ENCODE measurements around the gene EMILIN1.
A peak's percentile ranks its signal among the peaks of the same experiment; 100 is the strongest.

EMILIN1 gene

GRCh38 chr2:27082773-27083409 is 4.5 kb downstream of the EMILIN1 start:
- Histone ChIP-seq H2BK12ac (ENCODE audit: low read length in 2 of 2) (no peak overlapping the region), H3K36me3 (ENCODE audit: control insufficient read depth in 1 of 2, insufficient read depth in 2 of 2, low read depth in 1 of 2, low read length in 2 of 2) (peaks cover 11 to 14% of the 10 kb centered on the region in 2 experiments), H2BK120ac (ENCODE audit: low read depth, low read length) (no peak overlapping the region), H4K91ac (ENCODE audit: low read length) (no peak overlapping the region), H2AK5ac (ENCODE audit: low read length, severe bottlenecking) (no peak overlapping the region), H3K27me3 (ENCODE audit: control insufficient read depth in 1 of 2, insufficient read depth in 1 of 2, low read length in 2 of 2) (no peaks in the 10 kb centered on the region), H3K79me1 (replicated peaks; ENCODE audit: low read length, poor library complexity, severe bottlenecking) (no peaks in the 10 kb centered on the region), H3K9ac (ENCODE audit: low read length) (no peak overlapping the region), H3K4me2 (ENCODE audit: low read length, poor library complexity, severe bottlenecking) (no peak overlapping the region), H2BK5ac (ENCODE audit: low read depth, low read length, poor library complexity, severe bottlenecking) (no peak overlapping the region), H3K18ac (ENCODE audit: low read depth in 1 of 2, low read length in 2 of 2) (no peak overlapping the region), H2BK15ac (ENCODE audit: low read depth, poor library complexity, severe bottlenecking) (no peak overlapping the region), H3K9me3 (ENCODE audit: control insufficient read depth, low read length) (no peaks in the 10 kb centered on the region), H4K8ac (ENCODE audit: low read length) (no peak overlapping the region), H3K23ac (ENCODE audit: low read length in 2 of 2) (no peak overlapping the region), H3K4me1 (ENCODE audit: control insufficient read depth, insufficient read depth, low read depth, low read length) (peaks cover 30% of the 10 kb centered on the region), H3K4ac (ENCODE audit: low read depth in 1 of 2, low read length in 2 of 2) (no peak overlapping the region), H3K14ac (ENCODE audit: low read length in 2 of 2) (no peak overlapping the region), H3K4me3 (ENCODE audit: insufficient read depth in 1 of 2, low read depth in 1 of 2, low read length in 2 of 2) (no peak overlapping the region), H2AFZ (ENCODE audit: low read depth, low read length) (no peak overlapping the region), H3K27ac (ENCODE audit: low read length, poor library complexity, severe bottlenecking) (no peak overlapping the region)
- no peak for DNase-seq
- WGBS, result 96% methylated on average over 27 of the region's 27 CpGs

- no peak overlapping the region for H2BK15ac ChIP-seq (ENCODE audit: low read depth, poor library complexity, severe bottlenecking)
- H2BK5ac ChIP-seq (ENCODE audit: low read depth, low read length, poor library complexity, severe bottlenecking), result no peak overlapping the region
- peaks cover 0 to 3% of the 10 kb centered on the region in 2 experiments for H3K27me3 ChIP-seq (ENCODE audit: control insufficient read depth in 1 of 2, insufficient read depth in 1 of 2, low read length in 2 of 2)
Observed at GRCh38 chr2:27083410-27084296, 5.2 kb downstream of the EMILIN1 start.

GRCh38 chr2:27084297-27085061 is 6.1 kb downstream of the EMILIN1 start:
- Histone ChIP-seq H2AK5ac (ENCODE audit: low read length, severe bottlenecking) (no peak overlapping the region), H3K14ac (ENCODE audit: low read length in 2 of 2) (peak overlapping the region in 1 of 2 experiments; percentile 37), H4K8ac (ENCODE audit: low read length) (no peak overlapping the region), H3K9me3 (ENCODE audit: control insufficient read depth, low read length) (no peaks in the 10 kb centered on the region), H2BK5ac (ENCODE audit: low read depth, low read length, poor library complexity, severe bottlenecking) (no peak overlapping the region), H3K4ac (ENCODE audit: low read depth in 1 of 2, low read length in 2 of 2) (no peak overlapping the region), H4K91ac (ENCODE audit: low read length) (peak overlapping the region; percentile 16), H3K79me1 (replicated peaks; ENCODE audit: low read length, poor library complexity, severe bottlenecking) (no peaks in the 10 kb centered on the region), H2AFZ (ENCODE audit: low read depth, low read length) (no peak overlapping the region), H3K9ac (ENCODE audit: low read length) (no peak overlapping the region), H2BK12ac (ENCODE audit: low read length in 2 of 2) (no peak overlapping the region), H3K4me1 (ENCODE audit: control insufficient read depth, insufficient read depth, low read depth, low read length) (peaks cover 26% of the 10 kb centered on the region), H2BK120ac (ENCODE audit: low read depth, low read length) (no peak overlapping the region), H3K27ac (ENCODE audit: low read length, poor library complexity, severe bottlenecking) (no peak overlapping the region), H2BK15ac (ENCODE audit: low read depth, poor library complexity, severe bottlenecking) (no peak overlapping the region), H3K27me3 (ENCODE audit: control insufficient read depth in 1 of 2, insufficient read depth in 1 of 2, low read length in 2 of 2) (peaks cover 0 to 7% of the 10 kb centered on the region in 2 experiments), H3K4me2 (ENCODE audit: low read length, poor library complexity, severe bottlenecking) (no peak overlapping the region), H3K23ac (ENCODE audit: low read length in 2 of 2) (no peak overlapping the region), H3K18ac (ENCODE audit: low read depth in 1 of 2, low read length in 2 of 2) (no peak overlapping the region), H3K36me3 (ENCODE audit: control insufficient read depth in 1 of 2, insufficient read depth in 2 of 2, low read depth in 1 of 2, low read length in 2 of 2) (peaks cover 11 to 14% of the 10 kb centered on the region in 2 experiments), H3K4me3 (ENCODE audit: insufficient read depth in 1 of 2, low read depth in 1 of 2, low read length in 2 of 2) (no peak overlapping the region)
- DNase-seq, result no peak
- WGBS, result 89% methylated on average over 6 of the region's 6 CpGs

More at GRCh38 chr2:27083410-27084296, 5.2 kb downstream of the EMILIN1 start:
- H3K4me1 ChIP-seq (ENCODE audit: control insufficient read depth, insufficient read depth, low read depth, low read length), result peaks cover 26% of the 10 kb centered on the region
- H2BK120ac ChIP-seq (ENCODE audit: low read depth, low read length), result no peak overlapping the region
- no peaks in the 10 kb centered on the region for H3K9me3 ChIP-seq (ENCODE audit: control insufficient read depth, low read length)
- no peak overlapping the region for H4K8ac ChIP-seq (ENCODE audit: low read length)
- no peak for DNase-seq
- H3K18ac ChIP-seq (ENCODE audit: low read depth in 1 of 2, low read length in 2 of 2), result no peak overlapping the region
- H3K4me3 ChIP-seq (ENCODE audit: insufficient read depth in 1 of 2, low read depth in 1 of 2, low read length in 2 of 2), result no peak overlapping the region
- H3K9ac ChIP-seq (ENCODE audit: low read length), result no peak overlapping the region
- no peak overlapping the region for H3K4me2 ChIP-seq (ENCODE audit: low read length, poor library complexity, severe bottlenecking)
- H2AK5ac ChIP-seq (ENCODE audit: low read length, severe bottlenecking), result no peak overlapping the region
- no peak overlapping the region for H3K27ac ChIP-seq (ENCODE audit: low read length, poor library complexity, severe bottlenecking)
- no peak overlapping the region for H3K23ac ChIP-seq (ENCODE audit: low read length in 2 of 2)
- no peak overlapping the region for H3K4ac ChIP-seq (ENCODE audit: low read depth in 1 of 2, low read length in 2 of 2)
- peak overlapping the region in 1 of 2 experiments; percentile 37 for H3K14ac ChIP-seq (ENCODE audit: low read length in 2 of 2)
- peaks cover 11 to 14% of the 10 kb centered on the region in 2 experiments for H3K36me3 ChIP-seq (ENCODE audit: control insufficient read depth in 1 of 2, insufficient read depth in 2 of 2, low read depth in 1 of 2, low read length in 2 of 2)
- H4K91ac ChIP-seq (ENCODE audit: low read length), result no peak overlapping the region
- no peaks in the 10 kb centered on the region for H3K79me1 ChIP-seq (replicated peaks; ENCODE audit: low read length, poor library complexity, severe bottlenecking)
- H2BK12ac ChIP-seq (ENCODE audit: low read length in 2 of 2), result no peak overlapping the region
- H2AFZ ChIP-seq (ENCODE audit: low read depth, low read length), result no peak overlapping the region
- 89% methylated on average over 20 of the region's 20 CpGs for WGBS

All from mesenchymal stem cell (in vitro differentiated cells and primary cell).